Hepatocyte (in vitro differentiated cells): Measurements from ENCODE around the gene RDH16.

Experiments used
- CTCF ChIP-seq: fragments of 200-600 bp; sonication (generic); IDR thresholded peaks from 2 replicates; pipeline ENCODE4 v1.5.1; 2016; ENCODE audit warnings: antibody characterized with exemption, mild to moderate bottlenecking; ENCODE audit not compliant: poor library complexity
- EZH2phosphoT487 ChIP-seq: fragments of 200-600 bp; sonication (generic); IDR thresholded peaks from one replicate; pipeline ENCODE4 v1.6.1; 2018; ENCODE audit warnings: antibody characterized with exemption, mild to moderate bottlenecking, low read depth, moderate library complexity; ENCODE audit not compliant: unreplicated experiment, severe bottlenecking

DNA sequence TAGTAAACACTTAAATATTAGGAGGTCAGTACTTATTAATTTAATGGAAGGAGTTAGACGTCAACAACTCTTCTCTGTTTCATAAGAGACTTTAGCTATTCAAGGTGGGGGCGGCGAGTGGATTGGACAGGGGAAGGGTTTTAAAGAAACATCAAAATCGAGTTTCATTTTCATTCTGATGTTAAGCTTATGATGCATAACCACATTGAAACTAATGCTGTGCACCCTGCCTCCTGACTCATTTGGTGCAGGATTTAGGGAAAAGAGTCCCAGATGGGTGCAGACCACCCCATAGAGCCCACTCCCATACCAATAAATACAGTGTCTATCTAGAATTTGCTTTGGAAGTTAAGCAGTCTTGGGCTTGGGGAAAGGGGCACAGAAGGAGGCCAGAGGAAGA is 41.6 kb upstream of the RDH16 start:
- TF ChIP-seq CTCF: no peak
- no peak for TF ChIP-seq EZH2phosphoT487
